ENCODE measurements around the gene TMCO1.

DNA sequence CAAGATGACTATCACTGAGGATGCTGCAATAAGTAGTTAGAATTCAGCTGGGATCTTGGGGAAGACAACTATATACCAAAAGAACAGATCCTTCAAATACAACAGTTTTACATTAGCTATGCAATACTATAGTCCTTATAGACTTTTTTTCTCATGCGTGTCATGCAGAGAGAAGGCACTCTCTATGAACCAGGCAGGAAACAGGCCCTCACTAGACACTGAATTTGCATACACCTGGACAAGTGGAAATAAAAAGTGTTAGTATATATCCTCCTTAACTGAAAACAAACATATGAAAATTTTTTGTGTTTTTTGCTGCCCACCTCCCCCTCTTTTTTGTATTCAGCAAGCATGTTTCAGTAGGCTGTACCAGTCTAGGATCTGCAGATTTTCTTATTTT, 29.9 kb downstream of the TMCO1 start:
- TF ChIP-seq, protein P1, sequence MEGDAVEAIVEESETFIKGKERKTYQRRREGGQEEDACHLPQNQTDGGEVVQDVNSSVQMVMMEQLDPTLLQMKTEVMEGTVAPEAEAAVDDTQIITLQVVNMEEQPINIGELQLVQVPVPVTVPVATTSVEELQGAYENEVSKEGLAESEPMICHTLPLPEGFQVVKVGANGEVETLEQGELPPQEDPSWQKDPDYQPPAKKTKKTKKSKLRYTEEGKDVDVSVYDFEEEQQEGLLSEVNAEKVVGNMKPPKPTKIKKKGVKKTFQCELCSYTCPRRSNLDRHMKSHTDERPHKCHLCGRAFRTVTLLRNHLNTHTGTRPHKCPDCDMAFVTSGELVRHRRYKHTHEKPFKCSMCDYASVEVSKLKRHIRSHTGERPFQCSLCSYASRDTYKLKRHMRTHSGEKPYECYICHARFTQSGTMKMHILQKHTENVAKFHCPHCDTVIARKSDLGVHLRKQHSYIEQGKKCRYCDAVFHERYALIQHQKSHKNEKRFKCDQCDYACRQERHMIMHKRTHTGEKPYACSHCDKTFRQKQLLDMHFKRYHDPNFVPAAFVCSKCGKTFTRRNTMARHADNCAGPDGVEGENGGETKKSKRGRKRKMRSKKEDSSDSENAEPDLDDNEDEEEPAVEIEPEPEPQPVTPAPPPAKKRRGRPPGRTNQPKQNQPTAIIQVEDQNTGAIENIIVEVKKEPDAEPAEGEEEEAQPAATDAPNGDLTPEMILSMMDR (IDR thresholded peaks at IDR 0.05 in 8 of 11, conservative IDR thresholded peaks at IDR 0.05 in 3 of 11), result no peak
- TF ChIP-seq POLR2AphosphoS5 (IDR thresholded peaks at IDR 0.05), result no peak
